Panc1 (cell line): ENCODE data around the gene MOK. TPM values are rescaled to one million over a fixed set of nuclear protein-coding genes. Genes with fewer than 3 reads are reported as not detected.

Experiments used
- ATAC-seq: fragments of 200-7000 bp; cut with Tn5 transposase; 2 replicates; pipeline ENCODE4 v1.9.1; 2020; ENCODE audit warnings: mild to moderate bottlenecking, moderate library complexity
- BruUV-seq: library from RNA; stranded (reverse); fragments of 400-500 nt; replicated peaks from 2 replicates; lab custom pipeline; 2021; lab: Mats Ljungman, UMichigan
- CTCF ChIA-PET: fragments of 300-600 bp; sonication (Branson Sonifier 250); formaldehyde crosslinking; loops from one replicate; lab custom pipeline; 2022; ENCODE audit warnings: antibody characterized with exemption; lab: Charles Lee
- POLR2A ChIA-PET: fragments of 300-600 bp; sonication (Branson Sonifier 250); formaldehyde crosslinking; loops from one replicate; lab custom pipeline; 2022; ENCODE audit warnings: antibody characterized with exemption; lab: Charles Lee
- DNase-seq: peaks from one replicate; pipeline ENCODE4 v3.0.0-alpha.2; 2010; ENCODE audit warnings: low read depth, low spot score
- H3K27ac ChIP-seq: 2 replicates; pipeline ENCODE4 v1.5.1; 2011; ENCODE audit warnings: mild to moderate bottlenecking, low read length, inconsistent platforms
- H3K27me3 ChIP-seq: fragments of 200-500 bp; sonication (Bioruptor generic); 2 replicates; pipeline ENCODE4 v1.6.0; 2014; ENCODE audit warnings: low read length, inconsistent platforms; ENCODE audit not compliant: control insufficient read depth, insufficient read depth
- H3K36me3 ChIP-seq: fragments of 200-500 bp; sonication (Bioruptor generic); 2 replicates; pipeline ENCODE4 v1.5.1; 2014; ENCODE audit warnings: inconsistent platforms, mild to moderate bottlenecking, low read length, moderate library complexity; ENCODE audit not compliant: control insufficient read depth, insufficient read depth
- H3K4me1 ChIP-seq: 2 replicates; pipeline ENCODE4 v1.5.1; 2011; ENCODE audit warnings: inconsistent platforms, mild to moderate bottlenecking, low read length, moderate library complexity; ENCODE audit not compliant: control insufficient read depth, insufficient read depth
- H3K4me3 ChIP-seq, 2 experiments: 2 replicates each; pipeline ENCODE4 v1.5.1; 2011 to 2012; ENCODE audit warnings: low read depth in 2 of 2, low read length in 2 of 2, mild to moderate bottlenecking in 2 of 2, inconsistent platforms in 1 of 2, moderate library complexity in 1 of 2
- H3K9me3 ChIP-seq: fragments of 200-500 bp; sonication (Bioruptor generic); 2 replicates; pipeline ENCODE4 v1.5.1; 2014; ENCODE audit warnings: low read depth, mild to moderate bottlenecking, inconsistent platforms, low read length, moderate library complexity; ENCODE audit not compliant: control insufficient read depth, insufficient read depth
- POLR2AphosphoS5 ChIP-seq: IDR thresholded peaks from 2 replicates; pipeline ENCODE4 v1.6.1; 2012; ENCODE audit warnings: mild to moderate bottlenecking, low read depth, low read length, moderate library complexity
- REST ChIP-seq, 2 experiments: IDR thresholded peaks; 2 replicates each; pipeline ENCODE4 v1.6.1; 2011 to 2012; ENCODE audit warnings: low read depth in 2 of 2, control low read depth in 1 of 2, low read length in 1 of 2, mild to moderate bottlenecking in 1 of 2, moderate library complexity in 1 of 2; ENCODE audit not compliant: insufficient read depth in 1 of 2
- SIN3A ChIP-seq: IDR thresholded peaks from 2 replicates; pipeline ENCODE4 v1.6.1; 2012; ENCODE audit warnings: low read depth, mild to moderate bottlenecking, low read length, moderate library complexity, borderline replicate concordance; ENCODE audit not compliant: insufficient read depth
- TCF7L2 ChIP-seq: IDR thresholded peaks from 2 replicates; pipeline ENCODE4 v1.6.1; 2011; ENCODE audit warnings: mild to moderate bottlenecking, low read depth, low read length, inconsistent platforms
- in situ Hi-C: cut with HindIII; loops from 2 replicates; pipeline ENCODE4 v1.10.0; 2016; ENCODE audit warnings: low sequenced_read_pairs, low pct_unique_long_range_greater_than_20kb
- intact Hi-C: fragments of 100-400 bp; cut with micrococcal nuclease; formaldehyde crosslinking; loops from one replicate; pipeline ENCODE4 v1.10.0; 2022; ENCODE audit not compliant: unreplicated experiment
- total RNA-seq: library from RNA; stranded (reverse); gene quantifications from one replicate; pipeline ENCODE4 v1.2.1, GENCODE V29; 2021; ENCODE audit not compliant: unreplicated experiment
- TF ChIP-seq, protein P1 (sequence below): fragments of 450-650 bp; IDR thresholded peaks from 2 replicates; pipeline ENCODE4 v1.5.1; 2017; ENCODE audit warnings: mild to moderate bottlenecking

Gene MOK
- total RNA-seq, 1 experiment from 2014 or later: 9.8 TPM

- no TSS peak for BruUV-seq
- no peaks in the 10 kb centered on the region for H3K9me3 ChIP-seq
- POLR2A ChIA-PET: no interaction called here
Observed at GRCh38 chr14:102218688-102219087, 86.3 kb downstream of the MOK start.

DNA sequence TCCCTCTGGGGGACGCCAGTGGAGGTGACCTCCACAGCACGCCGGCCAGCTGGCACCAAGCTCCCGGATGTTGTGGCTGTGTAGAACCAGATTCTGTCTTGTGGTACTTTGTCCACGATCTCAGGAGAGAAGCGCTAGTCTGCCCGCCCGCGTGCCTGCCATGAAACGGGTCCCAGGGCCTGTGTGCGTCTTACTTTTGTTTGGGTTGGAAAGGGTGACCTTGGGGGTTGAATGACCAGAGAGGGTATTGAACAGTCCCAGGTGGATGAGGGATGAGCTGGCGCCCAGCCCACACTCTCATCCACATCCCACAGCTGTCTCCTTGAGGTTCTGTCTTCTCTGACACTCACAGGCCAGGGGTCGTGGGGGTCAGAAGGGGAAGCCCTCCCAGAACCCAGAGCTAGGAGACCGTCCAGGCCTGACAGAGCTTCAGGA lies 87.0 kb downstream of the MOK start:
- intact Hi-C loops: no loop called here
- no peaks in the 10 kb centered on the region for H3K9me3 ChIP-seq
- H3K4me1 ChIP-seq: no peaks in the 10 kb centered on the region
- DNase-seq: no peak
- H3K36me3 ChIP-seq: no peaks in the 10 kb centered on the region; the same call in none of the 2 replicates
- H3K27ac ChIP-seq: no peak overlapping the region
- H3K4me3 ChIP-seq: no peak overlapping the region
- CTCF ChIA-PET: no interaction called here
- in situ Hi-C loops: loop anchor here (25.0 kb wide), 1 partner anchor 94 kb away; the partner anchor contains the start of genes MOK and ZNF839
- no peaks in the 10 kb centered on the region for H3K27me3 ChIP-seq
- no peak for ATAC-seq
- BruUV-seq: no TSS peak
- TF ChIP-seq POLR2AphosphoS5: no peak
- no peak for TF ChIP-seq REST (IDR thresholded peaks at IDR 0.05; ENCODE audit: insufficient read depth in 1 of 2, low read depth in 2 of 2, low read length in 1 of 2)
- TF ChIP-seq, protein P1, sequence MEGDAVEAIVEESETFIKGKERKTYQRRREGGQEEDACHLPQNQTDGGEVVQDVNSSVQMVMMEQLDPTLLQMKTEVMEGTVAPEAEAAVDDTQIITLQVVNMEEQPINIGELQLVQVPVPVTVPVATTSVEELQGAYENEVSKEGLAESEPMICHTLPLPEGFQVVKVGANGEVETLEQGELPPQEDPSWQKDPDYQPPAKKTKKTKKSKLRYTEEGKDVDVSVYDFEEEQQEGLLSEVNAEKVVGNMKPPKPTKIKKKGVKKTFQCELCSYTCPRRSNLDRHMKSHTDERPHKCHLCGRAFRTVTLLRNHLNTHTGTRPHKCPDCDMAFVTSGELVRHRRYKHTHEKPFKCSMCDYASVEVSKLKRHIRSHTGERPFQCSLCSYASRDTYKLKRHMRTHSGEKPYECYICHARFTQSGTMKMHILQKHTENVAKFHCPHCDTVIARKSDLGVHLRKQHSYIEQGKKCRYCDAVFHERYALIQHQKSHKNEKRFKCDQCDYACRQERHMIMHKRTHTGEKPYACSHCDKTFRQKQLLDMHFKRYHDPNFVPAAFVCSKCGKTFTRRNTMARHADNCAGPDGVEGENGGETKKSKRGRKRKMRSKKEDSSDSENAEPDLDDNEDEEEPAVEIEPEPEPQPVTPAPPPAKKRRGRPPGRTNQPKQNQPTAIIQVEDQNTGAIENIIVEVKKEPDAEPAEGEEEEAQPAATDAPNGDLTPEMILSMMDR: no peak
- no peak for TF ChIP-seq SIN3A
- TF ChIP-seq TCF7L2: no peak
- POLR2A ChIA-PET: no interaction called here

More at GRCh38 chr14:102218688-102219087, 86.3 kb downstream of the MOK start:
- H3K27me3 ChIP-seq: no peaks in the 10 kb centered on the region
- no peaks in the 10 kb centered on the region for H3K4me1 ChIP-seq
- no peak overlapping the region for H3K4me3 ChIP-seq
- in situ Hi-C loops (loop anchor here (25.0 kb wide), 1 partner anchor 94 kb away; the partner anchor contains the start of genes MOK and ZNF839), intact Hi-C loops (no loop called here)
- no peak for TF ChIP-seq REST (IDR thresholded peaks at IDR 0.05; ENCODE audit: insufficient read depth in 1 of 2, low read depth in 2 of 2, low read length in 1 of 2)
- TF ChIP-seq SIN3A: no peak
- TF ChIP-seq, protein P1: no peak
- TF ChIP-seq POLR2AphosphoS5: no peak
- TF ChIP-seq TCF7L2: no peak
- ATAC-seq (no peak), DNase-seq (no peak)
- no peaks in the 10 kb centered on the region; the same call in none of the 2 replicates for H3K36me3 ChIP-seq
- CTCF ChIA-PET: no interaction called here
- no peak overlapping the region for H3K27ac ChIP-seq
